Osteocyte (in vitro differentiated cells): ENCODE data around the gene SRC. TPM values are rescaled to one million over a fixed set of nuclear protein-coding genes. Genes with fewer than 3 reads are reported as not detected.

Experiments used
- DNase-seq: peaks from one replicate; pipeline ENCODE4 v3.0.0; 2021; ENCODE audit warnings: mixed read lengths; ENCODE audit not compliant: unreplicated experiment; ENCODE audit errors: extremely low spot score
- H3K27ac Mint-ChIP-seq: one replicate; pipeline ENCODE4 v1.8.0; 2021; ENCODE audit warnings: mild to moderate bottlenecking, mixed read lengths; ENCODE audit not compliant: unreplicated experiment
- H3K27me3 Mint-ChIP-seq: one replicate; pipeline ENCODE4 v1.8.0; 2021; ENCODE audit warnings: mixed read lengths; ENCODE audit not compliant: unreplicated experiment
- H3K36me3 Mint-ChIP-seq: one replicate; pipeline ENCODE4 v1.8.0; 2021; ENCODE audit warnings: mixed read lengths; ENCODE audit not compliant: unreplicated experiment
- H3K4me1 Mint-ChIP-seq: one replicate; pipeline ENCODE4 v1.8.0; 2021; ENCODE audit warnings: mixed read lengths; ENCODE audit not compliant: unreplicated experiment
- H3K4me3 Mint-ChIP-seq: one replicate; pipeline ENCODE4 v1.8.0; 2021; ENCODE audit warnings: mild to moderate bottlenecking, moderate library complexity, mixed read lengths; ENCODE audit not compliant: unreplicated experiment
- H3K9me3 Mint-ChIP-seq: one replicate; pipeline ENCODE4 v1.8.0; 2021; ENCODE audit warnings: mixed read lengths; ENCODE audit not compliant: unreplicated experiment
- total RNA-seq: library from RNA; stranded (reverse); gene quantifications from 2 replicates; pipeline ENCODE4 v1.2.1, GENCODE V29; 2021
- TF ChIP-seq, protein P1 (sequence below): fragments of 200-600 bp; sonication (generic); IDR thresholded peaks from 2 replicates; pipeline ENCODE4 v1.5.0; 2021; ENCODE audit warnings: antibody characterized with exemption, mild to moderate bottlenecking, moderate library complexity

SRC gene
- total RNA-seq, 1 donor from 2014 or later = 32.5 TPM

DNA sequence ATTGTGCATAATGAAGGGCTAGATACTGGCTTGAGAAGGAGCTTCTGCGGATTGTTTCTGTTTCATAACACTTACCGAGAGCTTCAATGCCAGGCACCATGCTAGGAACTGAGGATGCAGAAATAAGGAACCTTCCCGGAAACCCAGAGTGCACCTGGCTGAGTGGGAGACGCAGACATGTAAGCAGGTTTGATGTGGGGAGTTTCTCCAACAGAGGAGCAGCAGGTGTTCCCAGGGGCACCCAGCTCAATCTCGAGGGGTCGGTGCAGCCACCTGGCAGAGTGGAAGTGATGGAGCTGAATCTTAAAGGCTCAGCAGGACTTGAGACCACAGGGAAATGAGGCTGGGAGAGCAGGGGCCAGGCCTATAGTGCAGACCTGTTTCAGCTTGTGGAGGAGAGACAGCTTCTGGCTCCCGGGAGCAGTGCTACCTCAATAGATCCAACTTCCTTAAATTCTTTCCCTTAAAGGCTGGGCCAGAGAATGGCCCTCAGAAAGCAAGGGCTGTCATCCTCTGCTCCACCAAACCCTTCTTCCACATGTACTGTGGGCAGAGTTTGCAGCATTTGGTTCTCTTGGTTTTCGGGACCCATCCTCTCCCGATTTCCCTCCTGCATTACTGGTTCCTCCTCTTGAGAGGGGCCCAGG lies 27.8 kb upstream of the SRC start:
- Mint-ChIP-seq H3K9me3 (no peaks in the 10 kb centered on the region), H3K4me1 (peaks cover 22% of the 10 kb centered on the region), H3K27ac (no peak overlapping the region), H3K4me3 (no peak overlapping the region), H3K27me3 (no peaks in the 10 kb centered on the region), H3K36me3 (peaks cover 7% of the 10 kb centered on the region)
- no peak for DNase-seq
- TF ChIP-seq, protein P1, sequence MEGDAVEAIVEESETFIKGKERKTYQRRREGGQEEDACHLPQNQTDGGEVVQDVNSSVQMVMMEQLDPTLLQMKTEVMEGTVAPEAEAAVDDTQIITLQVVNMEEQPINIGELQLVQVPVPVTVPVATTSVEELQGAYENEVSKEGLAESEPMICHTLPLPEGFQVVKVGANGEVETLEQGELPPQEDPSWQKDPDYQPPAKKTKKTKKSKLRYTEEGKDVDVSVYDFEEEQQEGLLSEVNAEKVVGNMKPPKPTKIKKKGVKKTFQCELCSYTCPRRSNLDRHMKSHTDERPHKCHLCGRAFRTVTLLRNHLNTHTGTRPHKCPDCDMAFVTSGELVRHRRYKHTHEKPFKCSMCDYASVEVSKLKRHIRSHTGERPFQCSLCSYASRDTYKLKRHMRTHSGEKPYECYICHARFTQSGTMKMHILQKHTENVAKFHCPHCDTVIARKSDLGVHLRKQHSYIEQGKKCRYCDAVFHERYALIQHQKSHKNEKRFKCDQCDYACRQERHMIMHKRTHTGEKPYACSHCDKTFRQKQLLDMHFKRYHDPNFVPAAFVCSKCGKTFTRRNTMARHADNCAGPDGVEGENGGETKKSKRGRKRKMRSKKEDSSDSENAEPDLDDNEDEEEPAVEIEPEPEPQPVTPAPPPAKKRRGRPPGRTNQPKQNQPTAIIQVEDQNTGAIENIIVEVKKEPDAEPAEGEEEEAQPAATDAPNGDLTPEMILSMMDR = no peak

DNA sequence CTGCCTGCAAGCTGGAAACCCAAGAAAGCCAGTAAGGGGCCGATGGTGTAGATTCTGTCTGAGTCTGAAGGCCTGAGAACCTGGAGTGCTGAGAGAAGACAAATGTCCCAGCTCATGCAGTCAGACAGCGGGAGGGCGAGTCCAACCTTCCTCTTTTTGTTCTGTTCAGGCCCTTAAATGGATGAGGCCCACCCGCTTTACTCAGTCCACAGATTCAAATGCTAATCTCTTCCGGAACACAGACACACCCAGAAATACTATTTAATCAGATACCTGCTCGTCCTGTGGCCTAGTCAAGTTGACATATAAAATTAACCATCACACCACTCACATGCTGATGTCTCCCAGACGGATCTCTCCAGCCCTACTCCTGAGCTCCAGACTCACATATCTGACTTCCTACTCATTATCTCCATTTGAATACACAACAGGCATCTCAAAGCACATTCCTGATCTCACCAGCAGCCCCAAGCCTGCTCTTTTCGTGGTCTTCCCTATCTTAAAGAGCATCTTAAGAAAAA lies 26.7 kb upstream of the SRC start:
- Mint-ChIP-seq H3K4me3 (no peak overlapping the region), H3K9me3 (no peaks in the 10 kb centered on the region), H3K4me1 (peaks cover 16% of the 10 kb centered on the region), H3K27me3 (no peaks in the 10 kb centered on the region), H3K27ac (no peak overlapping the region), H3K36me3 (peaks cover 7% of the 10 kb centered on the region)
- TF ChIP-seq, protein P1 = no peak
- no peak for DNase-seq

DNA sequence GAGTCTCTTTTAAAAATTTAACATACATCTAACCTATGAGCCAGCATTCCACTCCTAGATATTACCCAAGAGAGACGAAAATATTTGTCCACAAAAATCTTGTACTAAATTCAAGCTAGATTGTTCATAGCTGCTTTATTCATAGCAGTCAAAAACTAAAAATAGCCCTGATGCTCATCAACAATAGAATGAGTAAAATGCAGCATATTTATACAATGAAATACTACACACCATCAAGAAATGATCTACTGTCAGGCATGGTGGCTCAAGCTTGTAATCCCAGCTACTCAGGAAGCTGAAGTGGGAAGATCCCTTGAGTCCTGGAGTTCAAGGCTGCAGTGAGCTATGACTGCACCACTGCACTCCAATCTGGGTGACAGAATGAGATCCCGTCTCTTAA lies 22.0 kb upstream of the SRC start:
- no peak overlapping the region for H3K4me3 Mint-ChIP-seq
- no peaks in the 10 kb centered on the region for H3K27me3 Mint-ChIP-seq
- no peak for DNase-seq
- no peaks in the 10 kb centered on the region for H3K9me3 Mint-ChIP-seq
- H3K36me3 Mint-ChIP-seq = peaks cover 4% of the 10 kb centered on the region
- peaks cover 4% of the 10 kb centered on the region for H3K4me1 Mint-ChIP-seq
- peak overlapping the region; percentile 17 for H3K27ac Mint-ChIP-seq
- TF ChIP-seq, protein P1 = no peak

DNA sequence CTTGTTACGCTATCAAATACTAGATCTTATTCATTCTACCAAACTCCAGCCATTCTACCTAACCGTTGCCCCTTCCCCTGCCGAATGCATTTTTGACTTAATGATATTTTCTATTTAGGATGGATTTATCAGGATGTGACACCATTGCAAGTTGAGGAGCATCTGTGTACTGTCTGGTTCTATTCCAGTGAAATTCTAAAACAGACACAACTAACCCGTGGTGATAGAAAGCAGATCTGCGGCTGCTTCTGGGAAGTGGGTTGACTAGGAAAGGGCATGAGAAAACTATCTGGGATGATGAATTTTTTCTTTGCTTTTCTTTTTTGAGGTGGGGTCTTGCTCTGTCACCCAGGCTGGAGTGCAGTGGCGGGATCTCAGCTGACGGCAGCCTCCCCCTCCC lies 20.7 kb upstream of the SRC start:
- Mint-ChIP-seq H3K4me1 (peaks cover 4% of the 10 kb centered on the region), H3K9me3 (no peaks in the 10 kb centered on the region), H3K4me3 (no peak overlapping the region), H3K36me3 (no peaks in the 10 kb centered on the region), H3K27me3 (no peaks in the 10 kb centered on the region), H3K27ac (no peak overlapping the region)
- DNase-seq = no peak
- TF ChIP-seq, protein P1 = no peak

DNA sequence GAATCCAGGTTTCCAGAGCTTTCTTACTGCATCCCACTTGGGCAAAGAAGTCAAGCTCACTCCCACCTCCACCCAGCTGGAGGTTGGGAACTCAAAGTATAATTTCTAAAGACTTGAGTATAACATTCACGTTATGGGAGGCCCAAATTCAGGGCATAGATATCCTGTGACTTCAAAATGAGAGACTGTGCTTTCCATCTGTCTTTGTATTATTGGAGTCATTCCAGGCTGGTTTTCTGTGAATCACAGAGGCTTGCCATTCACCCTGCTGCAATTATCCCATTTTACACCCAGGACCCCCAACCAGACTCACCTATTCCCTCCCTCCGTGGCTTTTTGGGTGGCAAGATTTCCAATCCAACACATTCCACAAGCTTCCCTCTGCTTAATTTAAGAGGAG lies 19.3 kb upstream of the SRC start:
- TF ChIP-seq, protein P1 = no peak
- Mint-ChIP-seq H3K36me3 (no peaks in the 10 kb centered on the region), H3K4me3 (no peak overlapping the region), H3K9me3 (no peaks in the 10 kb centered on the region), H3K27ac (no peak overlapping the region), H3K4me1 (peaks cover 4% of the 10 kb centered on the region), H3K27me3 (no peaks in the 10 kb centered on the region)
- DNase-seq = no peak
